Karpas-422 (cell line): ENCODE results near the gene SGMS1. TPM values are rescaled to one million over a fixed set of nuclear protein-coding genes. Genes with fewer than 3 reads are reported as not detected.

Source experiments
- DNase-seq: peaks from one replicate; pipeline ENCODE4 v3.0.0-alpha.2; 2015
- H2AFZ ChIP-seq: fragments of 200-600 bp; sonication (generic); 2 replicates; pipeline ENCODE4 v1.6.1; 2014; ENCODE audit warnings: antibody characterized with exemption, low read length, mixed read lengths
- H3K27ac ChIP-seq: fragments of 200-600 bp; sonication (generic); 2 replicates; pipeline ENCODE4 v1.5.1; 2014; ENCODE audit warnings: mild to moderate bottlenecking, low read length, moderate library complexity
- H3K27me3 ChIP-seq: fragments of 200-600 bp; sonication (generic); 2 replicates; pipeline ENCODE4 v1.6.1; 2014; ENCODE audit warnings: low read length, mixed read lengths
- H3K36me3 ChIP-seq: fragments of 200-600 bp; sonication (generic); 2 replicates; pipeline ENCODE4 v1.6.1; 2014; ENCODE audit warnings: low read length, mixed read lengths; ENCODE audit not compliant: insufficient read depth
- H3K4me1 ChIP-seq: fragments of 200-600 bp; sonication (generic); 2 replicates; pipeline ENCODE4 v1.6.1; 2014; ENCODE audit warnings: mild to moderate bottlenecking, low read length, mixed read lengths
- H3K4me2 ChIP-seq: fragments of 200-600 bp; sonication (generic); 2 replicates; pipeline ENCODE4 v1.6.1; 2014; ENCODE audit warnings: low read length, low read depth, mild to moderate bottlenecking; ENCODE audit not compliant: poor library complexity, severe bottlenecking
- H3K4me3 ChIP-seq: fragments of 200-600 bp; sonication (generic); 2 replicates; pipeline ENCODE4 v1.5.1; 2014; ENCODE audit warnings: mild to moderate bottlenecking, antibody characterized with exemption, low read length, mixed read lengths
- H3K79me2 ChIP-seq: fragments of 200-600 bp; sonication (generic); 2 replicates; pipeline ENCODE4 v1.6.1; 2014; ENCODE audit warnings: mild to moderate bottlenecking, low read length, mixed read lengths
- H3K9ac ChIP-seq: fragments of 200-600 bp; sonication (generic); 2 replicates; pipeline ENCODE4 v1.6.0; 2014; ENCODE audit warnings: low read length
- H3K9me2 ChIP-seq: fragments of 200-600 bp; sonication (generic), shearing (Covaris generic); replicated peaks from 2 replicates; pipeline ENCODE4 v1.6.0; 2014; ENCODE audit warnings: mild to moderate bottlenecking, low read length, moderate library complexity; ENCODE audit not compliant: insufficient read depth
- H3K9me3 ChIP-seq: fragments of 300-700, 200-600 bp; sonication (generic); 2 replicates; pipeline ENCODE4 v1.6.1; 2014; ENCODE audit warnings: low read length, mixed read lengths
- H4K20me1 ChIP-seq: fragments of 200-600 bp; sonication (generic); 2 replicates; pipeline ENCODE4 v1.6.1; 2014; ENCODE audit warnings: mild to moderate bottlenecking, antibody characterized with exemption, low read length, low read depth; ENCODE audit not compliant: insufficient read depth
- total RNA-seq: library from RNA; depleted of rRNA; stranded (reverse); fragments of >200 nt; shearing (Covaris generic); gene quantifications from 2 replicates; pipeline ENCODE4 v1.2.3, GENCODE V29; 2014; ENCODE audit warnings: low replicate concordance

Gene SGMS1
- total RNA-seq, 1 experiment from 2014 or later, result 2.9 TPM

DNA sequence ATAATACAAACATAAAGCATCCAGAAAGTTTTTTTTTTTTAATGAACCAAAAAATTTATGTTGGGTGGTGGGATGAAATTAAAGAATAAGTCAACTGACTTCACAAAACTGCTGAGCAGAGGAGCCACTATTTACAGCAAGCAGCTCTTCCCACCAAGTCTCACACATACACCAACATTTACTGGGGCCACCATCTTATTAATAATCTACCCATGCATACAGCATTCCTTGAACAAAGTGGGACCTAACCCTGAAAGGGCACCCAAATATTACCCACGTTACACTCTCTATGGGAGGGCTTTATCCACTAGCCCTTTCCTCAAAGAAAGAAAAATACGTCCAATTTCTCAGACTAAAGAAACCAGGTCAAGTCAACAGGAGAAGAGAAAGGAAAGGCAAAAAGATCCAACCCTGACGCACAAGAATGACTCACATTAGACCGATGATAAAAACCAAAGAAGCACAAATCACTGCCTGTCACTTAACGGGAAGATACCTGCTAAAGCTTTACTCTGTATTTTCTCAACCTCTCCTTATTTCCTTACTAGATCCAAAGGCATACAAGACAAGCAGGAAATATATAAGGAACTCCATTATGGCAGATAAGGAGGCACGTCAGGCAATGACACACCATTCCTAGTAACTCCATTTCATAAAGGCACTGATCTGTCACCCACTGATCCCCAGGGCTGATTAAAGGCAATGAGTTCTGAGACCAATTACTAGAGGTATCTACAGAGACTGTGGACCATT, 230.6 kb downstream of the SGMS1 start:
- Histone ChIP-seq H3K27ac (no peak overlapping the region), H3K36me3 (no peaks in the 10 kb centered on the region), H3K27me3 (no peaks in the 10 kb centered on the region), H3K4me3 (no peak overlapping the region), H3K4me2 (no peak overlapping the region), H3K4me1 (no peaks in the 10 kb centered on the region), H4K20me1 (0 out of 2 replicates have a peak, but pooled peaks cover 3% of the 10 kb centered on the region), H3K79me2 (no peaks in the 10 kb centered on the region), H2AFZ (no peak overlapping the region), H3K9ac (no peak overlapping the region), H3K9me2 (no peaks in the 10 kb centered on the region), H3K9me3 (no peaks in the 10 kb centered on the region)
- no peak for DNase-seq

GRCh38 chr10:50392426-50392825, 231.3 kb downstream of the SGMS1 start:
- no peaks in the 10 kb centered on the region for H3K9me3 ChIP-seq
- H3K79me2 ChIP-seq, result no peaks in the 10 kb centered on the region
- no peak overlapping the region for H3K9ac ChIP-seq
- no peaks in the 10 kb centered on the region for H3K27me3 ChIP-seq
- H4K20me1 ChIP-seq, result 0 out of 2 replicates have a peak, but pooled peaks cover 3% of the 10 kb centered on the region
- no peak overlapping the region for H3K4me2 ChIP-seq
- H3K9me2 ChIP-seq, result no peaks in the 10 kb centered on the region
- no peak overlapping the region for H3K27ac ChIP-seq
- no peak for DNase-seq
- H3K36me3 ChIP-seq, result no peaks in the 10 kb centered on the region
- H3K4me3 ChIP-seq, result no peak overlapping the region
- H3K4me1 ChIP-seq, result no peaks in the 10 kb centered on the region
- no peak overlapping the region for H2AFZ ChIP-seq

DNA sequence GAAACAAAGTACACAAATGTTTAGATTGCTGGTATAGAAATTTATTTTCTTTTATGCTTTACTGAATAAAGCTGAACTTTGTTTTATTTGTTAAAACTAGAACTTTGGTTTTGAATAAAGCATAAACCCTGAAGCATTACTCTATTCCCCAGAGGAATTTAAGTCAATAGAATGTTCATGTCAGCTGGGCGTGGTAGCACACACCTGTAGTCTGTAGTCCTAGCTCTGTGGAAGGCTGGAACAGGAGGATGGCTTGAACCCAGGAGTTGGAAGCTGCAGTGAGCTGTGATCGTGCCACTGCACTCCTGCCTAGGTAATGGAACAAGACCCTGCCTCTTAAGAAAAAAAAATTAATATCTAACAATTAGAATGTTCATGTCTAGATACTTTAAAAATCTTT, 233.5 kb downstream of the SGMS1 start:
- no peaks in the 10 kb centered on the region for H3K27me3 ChIP-seq
- no peak for DNase-seq
- H3K9ac ChIP-seq, result no peak overlapping the region
- no peak overlapping the region for H2AFZ ChIP-seq
- H3K79me2 ChIP-seq, result no peaks in the 10 kb centered on the region
- H3K9me3 ChIP-seq, result no peaks in the 10 kb centered on the region
- H3K36me3 ChIP-seq, result no peaks in the 10 kb centered on the region
- no peak overlapping the region for H3K27ac ChIP-seq
- no peak overlapping the region for H3K4me2 ChIP-seq
- H3K4me1 ChIP-seq, result no peaks in the 10 kb centered on the region
- H3K9me2 ChIP-seq, result no peaks in the 10 kb centered on the region
- 0 out of 2 replicates have a peak, but pooled peaks cover 3% of the 10 kb centered on the region for H4K20me1 ChIP-seq
- no peak overlapping the region for H3K4me3 ChIP-seq

GRCh38 chr10:50388181-50388580, 235.6 kb downstream of the SGMS1 start:
- no peak overlapping the region for H3K4me3 ChIP-seq
- no peaks in the 10 kb centered on the region for H3K4me1 ChIP-seq
- H3K9me3 ChIP-seq, result no peaks in the 10 kb centered on the region
- no peaks in the 10 kb centered on the region for H3K79me2 ChIP-seq
- H3K9ac ChIP-seq, result no peak overlapping the region
- no peak overlapping the region for H3K4me2 ChIP-seq
- no peaks in the 10 kb centered on the region for H3K36me3 ChIP-seq
- H3K9me2 ChIP-seq, result no peaks in the 10 kb centered on the region
- no peak overlapping the region for H3K27ac ChIP-seq
- H4K20me1 ChIP-seq, result no peaks in the 10 kb centered on the region
- no peaks in the 10 kb centered on the region for H3K27me3 ChIP-seq
- no peak for DNase-seq
- H2AFZ ChIP-seq, result no peak overlapping the region

DNA sequence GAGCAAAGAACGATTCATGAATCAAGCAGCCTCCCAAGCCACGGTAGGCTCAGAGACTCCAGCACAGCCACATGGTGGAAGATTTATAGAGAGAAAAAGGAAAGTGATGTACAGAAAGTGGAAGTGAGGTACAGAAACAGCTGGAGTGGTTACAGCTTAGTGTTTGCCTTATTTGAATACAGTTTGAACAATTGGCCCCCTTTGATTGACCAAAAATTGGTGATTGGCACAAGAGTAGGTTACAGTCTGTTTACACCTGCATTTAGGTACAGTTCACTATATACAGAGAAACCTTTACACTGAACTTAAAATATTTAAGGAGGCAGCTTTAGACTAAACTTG, 236.1 kb downstream of the SGMS1 start:
- Histone ChIP-seq H3K9me2 (no peaks in the 10 kb centered on the region), H3K9ac (no peak overlapping the region), H2AFZ (no peak overlapping the region), H4K20me1 (no peaks in the 10 kb centered on the region), H3K4me3 (no peak overlapping the region), H3K36me3 (no peaks in the 10 kb centered on the region), H3K9me3 (no peaks in the 10 kb centered on the region), H3K27ac (no peak overlapping the region), H3K27me3 (no peaks in the 10 kb centered on the region), H3K4me2 (no peak overlapping the region), H3K4me1 (no peaks in the 10 kb centered on the region), H3K79me2 (no peaks in the 10 kb centered on the region)
- DNase-seq, result no peak

DNA sequence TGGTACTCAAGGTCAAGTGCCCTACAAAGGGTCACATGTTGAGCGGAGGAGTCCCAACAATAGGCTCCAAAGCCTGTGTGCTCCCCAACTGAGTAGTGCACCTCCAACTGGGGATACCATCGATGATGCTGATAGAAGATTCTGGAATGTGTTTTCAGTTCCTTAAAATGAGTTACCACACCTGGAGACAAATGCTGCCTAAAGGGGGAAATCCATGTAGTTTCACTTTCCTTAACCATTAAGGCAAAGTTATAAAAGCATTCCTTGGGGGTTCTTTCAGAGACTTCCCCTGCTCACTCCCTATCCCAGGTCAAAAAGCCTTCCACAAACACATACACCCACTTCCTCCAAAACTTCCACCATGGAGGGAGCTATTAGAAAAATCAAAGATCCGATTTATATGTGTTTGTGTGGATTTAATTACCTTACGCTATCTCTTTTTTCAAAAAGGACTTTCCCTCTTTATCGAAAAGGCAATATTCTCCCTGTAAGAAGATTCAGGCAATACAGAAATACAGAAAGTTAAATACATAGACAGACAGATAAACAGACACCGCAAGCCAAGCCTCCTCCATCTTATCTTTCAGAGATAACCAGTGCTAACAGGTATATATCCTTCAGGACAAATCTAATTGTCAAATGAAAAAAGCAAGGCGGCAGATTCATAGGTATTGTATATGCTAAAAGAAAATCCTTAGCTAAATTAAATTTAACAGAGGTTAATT, 236.6 kb downstream of the SGMS1 start:
- H3K36me3 ChIP-seq, result no peaks in the 10 kb centered on the region
- no peaks in the 10 kb centered on the region for H3K79me2 ChIP-seq
- H3K27ac ChIP-seq, result no peak overlapping the region
- H2AFZ ChIP-seq, result no peak overlapping the region
- H3K27me3 ChIP-seq, result no peaks in the 10 kb centered on the region
- no peak for DNase-seq
- no peaks in the 10 kb centered on the region for H3K9me2 ChIP-seq
- no peaks in the 10 kb centered on the region for H3K9me3 ChIP-seq
- no peak overlapping the region for H3K4me2 ChIP-seq
- no peaks in the 10 kb centered on the region for H3K4me1 ChIP-seq
- H3K4me3 ChIP-seq, result no peak overlapping the region
- no peaks in the 10 kb centered on the region for H4K20me1 ChIP-seq
- no peak overlapping the region for H3K9ac ChIP-seq

- no peak overlapping the region for H3K27ac ChIP-seq
- H3K4me3 ChIP-seq, result no peak overlapping the region
- no peak for DNase-seq
- no peaks in the 10 kb centered on the region for H3K9me2 ChIP-seq
- no peaks in the 10 kb centered on the region for H3K27me3 ChIP-seq
- no peaks in the 10 kb centered on the region for H3K36me3 ChIP-seq
- H3K4me2 ChIP-seq, result no peak overlapping the region
- no peak overlapping the region for H2AFZ ChIP-seq
- H3K9me3 ChIP-seq, result no peaks in the 10 kb centered on the region
- H3K9ac ChIP-seq, result no peak overlapping the region
- H3K4me1 ChIP-seq, result no peaks in the 10 kb centered on the region
- H3K79me2 ChIP-seq, result no peaks in the 10 kb centered on the region
- H4K20me1 ChIP-seq, result no peaks in the 10 kb centered on the region
Observed at GRCh38 chr10:50385624-50386023, 238.1 kb downstream of the SGMS1 start.

DNA sequence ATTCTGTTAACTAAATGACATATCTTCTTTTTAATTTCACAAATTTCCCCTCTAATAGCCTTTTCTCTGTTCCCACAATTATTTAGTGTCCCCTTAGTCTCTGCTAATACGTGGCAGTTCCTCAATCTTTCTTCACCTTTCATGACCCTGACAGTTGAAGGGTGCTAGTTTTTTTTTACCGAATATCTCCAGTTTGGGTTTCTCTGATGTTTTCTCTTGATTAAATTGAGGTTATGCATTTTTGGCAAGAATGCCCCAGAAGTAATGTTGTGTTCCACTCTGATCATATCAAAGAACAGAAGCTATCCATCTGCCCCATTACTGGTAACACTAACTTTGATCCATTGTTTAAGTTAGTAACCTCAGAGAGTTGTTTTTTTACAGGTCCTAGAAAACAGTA, 238.9 kb downstream of the SGMS1 start:
- Histone ChIP-seq H3K9me2 (no peaks in the 10 kb centered on the region), H3K36me3 (no peaks in the 10 kb centered on the region), H2AFZ (no peak overlapping the region), H3K79me2 (no peaks in the 10 kb centered on the region), H3K27ac (no peak overlapping the region), H3K27me3 (no peaks in the 10 kb centered on the region), H3K4me3 (no peak overlapping the region), H4K20me1 (no peaks in the 10 kb centered on the region), H3K4me2 (no peak overlapping the region), H3K9me3 (no peaks in the 10 kb centered on the region), H3K4me1 (no peaks in the 10 kb centered on the region), H3K9ac (no peak overlapping the region)
- DNase-seq, result no peak
